Measurements from ENCODE around the gene KRTAP5-4. TPM values are rescaled to one million over a fixed set of nuclear protein-coding genes. Genes with fewer than 3 reads are reported as not detected.

The KRTAP5-4 gene
- total and polyA plus RNA-seq, 2 donors (not counting 3 experiments of a cell fraction or from before 2014, with no cell fraction given): not detected

DNA sequence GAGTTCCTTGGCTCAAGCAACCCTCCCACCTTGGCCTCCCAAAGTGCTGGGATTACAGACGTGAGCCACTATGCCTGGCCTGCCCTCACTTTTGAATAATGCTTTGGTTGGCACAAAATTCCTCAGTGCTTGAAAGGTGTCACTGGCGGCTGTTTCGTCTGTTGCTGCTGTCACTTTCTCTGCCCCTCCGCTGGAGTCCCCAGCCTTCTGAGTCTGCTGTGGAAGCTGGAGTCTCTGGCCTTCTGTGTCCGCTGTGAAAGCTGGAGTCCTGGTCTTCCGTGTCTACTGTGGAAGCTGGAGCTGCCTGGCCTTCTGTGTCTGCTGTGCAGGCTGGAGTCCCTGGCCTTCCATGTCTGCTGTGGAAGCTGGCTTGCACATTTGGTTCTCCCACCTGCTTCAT lies 31.9 kb downstream of the KRTAP5-4 start:
- BruUV-seq (replicated peaks): no TSS peak
- POLR2A ChIA-PET: no interaction called here
- CTCF ChIA-PET: interaction anchor here (1.5 to 6.9 kb wide), 2 partner anchors 16 to 49 kb away, joined by 3 to 42 read pairs; no protein-coding TSS in a partner anchor
- DNase-seq (ENCODE audit: low read depth, low spot score): no peak
- no peaks in the 10 kb centered on the region for H3K9me1 ChIP-seq (replicated peaks; ENCODE audit: control insufficient read depth, extremely low read depth, insufficient read depth, low read length)
- no peak for TF ChIP-seq FOS (IDR thresholded peaks at IDR 0.05; ENCODE audit: borderline replicate concordance, insufficient read depth, low read length)
- TF ChIP-seq EZH2 (IDR thresholded peaks at IDR 0.05; ENCODE audit: borderline replicate concordance, low read depth, low read length, severe bottlenecking): no peak
- TF ChIP-seq, protein P1, sequence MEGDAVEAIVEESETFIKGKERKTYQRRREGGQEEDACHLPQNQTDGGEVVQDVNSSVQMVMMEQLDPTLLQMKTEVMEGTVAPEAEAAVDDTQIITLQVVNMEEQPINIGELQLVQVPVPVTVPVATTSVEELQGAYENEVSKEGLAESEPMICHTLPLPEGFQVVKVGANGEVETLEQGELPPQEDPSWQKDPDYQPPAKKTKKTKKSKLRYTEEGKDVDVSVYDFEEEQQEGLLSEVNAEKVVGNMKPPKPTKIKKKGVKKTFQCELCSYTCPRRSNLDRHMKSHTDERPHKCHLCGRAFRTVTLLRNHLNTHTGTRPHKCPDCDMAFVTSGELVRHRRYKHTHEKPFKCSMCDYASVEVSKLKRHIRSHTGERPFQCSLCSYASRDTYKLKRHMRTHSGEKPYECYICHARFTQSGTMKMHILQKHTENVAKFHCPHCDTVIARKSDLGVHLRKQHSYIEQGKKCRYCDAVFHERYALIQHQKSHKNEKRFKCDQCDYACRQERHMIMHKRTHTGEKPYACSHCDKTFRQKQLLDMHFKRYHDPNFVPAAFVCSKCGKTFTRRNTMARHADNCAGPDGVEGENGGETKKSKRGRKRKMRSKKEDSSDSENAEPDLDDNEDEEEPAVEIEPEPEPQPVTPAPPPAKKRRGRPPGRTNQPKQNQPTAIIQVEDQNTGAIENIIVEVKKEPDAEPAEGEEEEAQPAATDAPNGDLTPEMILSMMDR (IDR thresholded peaks at IDR 0.05; ENCODE audit: extremely low read depth in 1 of 2, insufficient read depth in 1 of 2, low read depth in 1 of 2, low read length in 2 of 2): no peak
- no peak for TF ChIP-seq POLR2AphosphoS5 (IDR thresholded peaks at IDR 0.05; ENCODE audit: insufficient read depth, low read depth, low read length)
- TF ChIP-seq MYC (IDR thresholded peaks at IDR 0.05; ENCODE audit: low read depth, low read length): no peak
- TF ChIP-seq JUN (IDR thresholded peaks at IDR 0.05; ENCODE audit: borderline replicate concordance, insufficient read depth, insufficient read length, low read depth): no peak
- TF ChIP-seq, protein P2, sequence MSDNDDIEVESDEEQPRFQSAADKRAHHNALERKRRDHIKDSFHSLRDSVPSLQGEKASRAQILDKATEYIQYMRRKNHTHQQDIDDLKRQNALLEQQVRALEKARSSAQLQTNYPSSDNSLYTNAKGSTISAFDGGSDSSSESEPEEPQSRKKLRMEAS (IDR thresholded peaks at IDR 0.05; ENCODE audit: insufficient read depth, insufficient read length): no peak
- TF ChIP-seq GATA2 (IDR thresholded peaks at IDR 0.05; ENCODE audit: insufficient read depth, insufficient read length, low read depth, low read length): no peak
- no peak for TF ChIP-seq POLR2A (IDR thresholded peaks at IDR 0.05; ENCODE audit: low read depth, low read length)
- peaks cover 0 to 4% of the 10 kb centered on the region in 2 experiments for H3K27me3 ChIP-seq (ENCODE audit: control insufficient read depth in 2 of 2, insufficient read depth in 2 of 2, low read length in 2 of 2)
- dilution Hi-C loops (cut with MboI; ENCODE audit: extremely low pct_ligation_motif_present, low sequenced_read_pairs): no loop called here
- H3K36me3 ChIP-seq (ENCODE audit: control insufficient read depth in 2 of 2, extremely low read depth in 1 of 2, insufficient read depth in 2 of 2, low read length in 2 of 2): no peaks in the 10 kb centered on the region
- H3K9me3 ChIP-seq (replicated peaks; ENCODE audit: control insufficient read depth, insufficient read depth, low read length): no peaks in the 10 kb centered on the region
- no peak overlapping the region for H3K4me2 ChIP-seq (ENCODE audit: insufficient read depth, low read length)
- no peak overlapping the region for H2AFZ ChIP-seq (ENCODE audit: low read depth, low read length)
- H3K27ac ChIP-seq (ENCODE audit: insufficient read depth, low read depth, low read length): no peak overlapping the region
- no peak for FAIRE-seq
- H3K4me3 ChIP-seq (replicated peaks in 1 of 3; ENCODE audit: insufficient read depth in 1 of 3, low read depth in 1 of 3, low read length in 3 of 3): no peak overlapping the region
- no peak overlapping the region for H3K9ac ChIP-seq (replicated peaks; ENCODE audit: extremely low read depth, insufficient read depth, low read length)
- intact Hi-C loops (cut with micrococcal nuclease): loop anchor here (5.0 kb wide), 1 partner anchor 47 kb away; no protein-coding TSS in a partner anchor
- H3K4me1 ChIP-seq (ENCODE audit: control insufficient read depth, extremely low read depth, insufficient read depth, low read length): peaks cover 7% of the 10 kb centered on the region
- no peaks in the 10 kb centered on the region for H4K20me1 ChIP-seq (replicated peaks; ENCODE audit: control insufficient read depth, extremely low read depth, insufficient read depth, low read length)
- H3K79me2 ChIP-seq (ENCODE audit: control insufficient read depth, insufficient read depth, low read length): no peaks in the 10 kb centered on the region

All from endothelial cell of umbilical vein (primary cell).